Tibial artery (tissue), 4 donors: ENCODE measurements around the gene ATP1B2.
"Not testable (repeated sequence)": the region's sequence is repeated elsewhere in the genome, so short reads cannot be mapped to it uniquely, and the experiment has no call there.

Experiments used
- DNase-seq, 2 donors: peaks; one replicate each; pipeline ENCODE4 v3.0.0-alpha.2; 2019
- H3K27ac ChIP-seq, 2 donors: fragments of 200-600 bp; sonication (generic) in 1 of 2; 1 replicate in 1 of 2; 2 replicates in 1 of 2; pipeline ENCODE4 v1.5.1; 2018 to 2019; ENCODE audit warnings: mild to moderate bottlenecking in 1 of 2
- H3K27me3 ChIP-seq, 2 donors: fragments of 200-600 bp; sonication (generic) in 1 of 2; one replicate each; pipeline versions ENCODE4 v1.5.1 to v1.6.0; 2016 to 2019
- H3K36me3 ChIP-seq, 3 donors: fragments of 200-600 bp; sonication (generic) in 2 of 3; one replicate each; pipeline ENCODE4 v1.5.1; 2016 to 2019; ENCODE audit warnings: mild to moderate bottlenecking in 2 of 3
- H3K4me1 ChIP-seq, 4 donors: fragments of 200-600 bp; sonication (generic) in 2 of 4; 1 replicate in 3 of 4; 2 replicates in 1 of 4; pipeline ENCODE4 v1.5.1; 2016 to 2019
- H3K4me3 ChIP-seq, 2 donors: fragments of 200-600 bp; sonication (generic) in 1 of 2; 1 replicate in 1 of 2; 2 replicates in 1 of 2; pipeline ENCODE4 v1.5.1; 2018 to 2019; ENCODE audit warnings: mild to moderate bottlenecking in 2 of 2
- H3K9me3 ChIP-seq, 3 donors: fragments of 200-600 bp; sonication (generic) in 1 of 3; one replicate each; pipeline ENCODE4 v1.5.1; 2016 to 2019
- CTCF ChIP-seq, 2 experiments: fragments of 200-600 bp in 1 of 2; fragments of 450-650 bp in 1 of 2; IDR thresholded peaks; one replicate each; pipeline ENCODE4 v1.5.1; 2017 to 2019; ENCODE audit warnings: antibody characterized with exemption in 2 of 2, mild to moderate bottlenecking in 1 of 2, moderate library complexity in 1 of 2
- intact Hi-C: fragments of 100-400 bp; cut with DNase I; formaldehyde crosslinking; loops from one replicate; pipeline ENCODE4 v1.15.0; 2023; ENCODE audit warnings: low total_unique reads

The ATP1B2 gene

GRCh38 chr17:7623661-7624060 lies 27.1 kb upstream of the ATP1B2 start:
- Histone ChIP-seq H3K27ac (no peak overlapping the region), H3K9me3 (no peaks in the 10 kb centered on the region)
- intact Hi-C loops, result loop anchor here (10.0 kb wide), 1 partner anchor 59 kb away; the partner anchor contains the start of gene SENP3

GRCh38 chr17:7625749-7626148 lies 25.0 kb upstream of the ATP1B2 start:
- peaks cover 0 to 18% (median 9%) of the 10 kb centered on the region in 4 donors for H3K4me1 ChIP-seq
- H3K27me3 ChIP-seq, DNase-seq, H3K36me3 ChIP-seq, H3K27ac ChIP-seq, H3K4me3 ChIP-seq, H3K9me3 ChIP-seq: not testable (repeated sequence)
- intact Hi-C loops, result loop anchor here (5.0 to 10.0 kb wide), 2 partner anchors 61 to 62 kb away; partner anchors contain the start of genes SENP3, TP53 and WRAP53

More at GRCh38 chr17:7623661-7624060, 27.1 kb upstream of the ATP1B2 start:
- Histone ChIP-seq H3K4me1 (peaks cover 0 to 18% (median 9%) of the 10 kb centered on the region in 4 donors), H3K36me3 (peaks cover 0 to 5% (median 3%) of the 10 kb centered on the region in 3 donors), H3K27me3 (no peaks in the 10 kb centered on the region), H3K4me3 (no peak overlapping the region)
- no peak for TF ChIP-seq CTCF (IDR thresholded peaks at IDR 0.05)
- no peak for DNase-seq

GRCh38 chr17:7626307-7626706 lies 24.4 kb upstream of the ATP1B2 start:
- peaks cover 0 to 5% (median 3%) of the 10 kb centered on the region in 3 donors for H3K36me3 ChIP-seq
- no peak for TF ChIP-seq CTCF (IDR thresholded peaks at IDR 0.05)
- no peak overlapping the region for H3K4me3 ChIP-seq
- intact Hi-C loops, result loop anchor here (5.0 to 10.0 kb wide), 2 partner anchors 61 to 62 kb away; partner anchors contain the start of genes SENP3, TP53 and WRAP53
- H3K9me3 ChIP-seq, result no peaks in the 10 kb centered on the region
- DNase-seq, result peak; percentile 37 to 69
- peak overlapping the region in 1 of 2 donors; percentile 92 for H3K27ac ChIP-seq
- peaks cover 0 to 18% (median 9%) of the 10 kb centered on the region in 4 donors for H3K4me1 ChIP-seq
- H3K27me3 ChIP-seq, result no peaks in the 10 kb centered on the region

DNA sequence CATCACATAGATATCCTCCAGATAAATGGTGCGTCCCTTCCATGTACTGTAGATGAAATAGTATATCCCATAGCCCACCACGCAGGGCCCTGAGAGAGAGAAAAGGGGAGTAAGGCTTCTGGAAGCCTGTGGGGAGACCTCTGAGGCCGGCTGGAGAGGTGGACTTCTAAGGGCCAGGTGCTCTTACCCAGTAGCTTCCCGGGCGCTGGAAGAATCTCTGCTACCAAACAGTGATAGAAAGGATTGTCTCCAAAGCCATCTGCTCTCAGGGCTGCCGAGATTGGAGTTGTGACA lies 23.8 kb upstream of the ATP1B2 start:
- no peak for DNase-seq
- Histone ChIP-seq H3K27ac (peak overlapping the region; percentile 85 to 92), H3K27me3 (no peaks in the 10 kb centered on the region), H3K9me3 (no peaks in the 10 kb centered on the region), H3K4me3 (peak overlapping the region; percentile 67 to 69), H3K4me1 (peaks cover 0 to 18% (median 9%) of the 10 kb centered on the region in 4 donors), H3K36me3 (peaks cover 0 to 5% (median 3%) of the 10 kb centered on the region in 3 donors)
- intact Hi-C loops, result loop anchor here (5.0 to 10.0 kb wide), 2 partner anchors 60 to 62 kb away; partner anchors contain the start of genes SENP3, TP53 and WRAP53
- TF ChIP-seq CTCF (IDR thresholded peaks at IDR 0.05), result no peak

DNA sequence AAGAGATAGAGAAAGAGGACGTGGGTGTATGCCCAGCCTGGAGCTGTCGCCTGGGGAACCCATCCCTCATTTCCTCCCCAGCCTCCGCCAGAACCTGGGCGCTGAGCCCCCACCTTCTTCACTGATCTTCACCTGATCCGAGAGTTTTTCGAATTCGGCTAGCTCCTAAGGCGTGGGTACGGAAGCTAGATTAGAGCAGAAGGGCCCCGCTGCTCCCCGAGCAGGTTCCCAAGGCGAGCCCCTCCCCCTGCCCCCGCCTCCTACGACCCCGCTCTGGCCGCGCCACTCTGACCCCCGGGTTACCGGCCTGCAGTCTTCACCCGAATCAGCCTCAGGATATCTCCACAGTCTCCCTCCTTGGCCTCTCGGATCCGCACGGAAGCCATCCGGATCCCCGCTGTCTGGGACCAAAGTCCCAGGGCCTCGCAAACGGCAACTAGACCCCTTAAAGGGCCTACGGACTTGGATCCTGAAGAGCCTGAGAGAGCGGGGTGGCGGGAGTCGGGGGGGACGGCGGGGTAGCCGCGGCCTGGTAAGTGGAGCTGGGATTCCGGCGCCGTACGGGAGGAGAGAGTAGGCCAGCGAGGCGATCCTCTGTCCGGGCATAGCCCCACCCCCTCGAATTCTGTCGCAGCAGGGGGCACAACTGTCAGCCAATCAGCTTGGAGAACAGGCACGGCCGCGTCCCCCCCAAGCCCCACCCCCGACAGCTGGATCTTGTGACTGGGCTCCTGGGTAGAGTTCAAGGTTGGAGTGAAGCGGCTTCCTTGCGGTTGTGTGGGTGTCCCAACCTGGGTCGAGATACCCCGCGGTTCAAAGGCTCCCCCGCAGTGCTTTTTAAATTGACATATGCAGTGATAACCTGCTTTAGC lies 23.2 kb upstream of the ATP1B2 start, which contains the start of gene SAT2:
SAT2 (minus strand) TSS at position 572 of the 872 bp plus-strand sequence; CDS start at position 386, 186 bp downstream.
- no peaks in the 10 kb centered on the region for H3K27me3 ChIP-seq
- intact Hi-C loops, result loop anchor here (5.0 to 10.0 kb wide), 2 partner anchors 60 to 63 kb away; partner anchors contain the start of genes SENP3, TP53 and WRAP53
- H3K27ac ChIP-seq, result peak within 1 kb of the TSS; percentile 85 to 92
- no peak for TF ChIP-seq CTCF (IDR thresholded peaks at IDR 0.05)
- peak; percentile 96 to 98 for DNase-seq
- H3K9me3 ChIP-seq, result no peaks in the 10 kb centered on the region
- peak within 1 kb of the TSS; percentile 67 to 69 for H3K4me3 ChIP-seq
- peaks cover 0 to 5% (median 3%) of the 10 kb centered on the region in 3 donors for H3K36me3 ChIP-seq
- peaks cover 0 to 18% (median 9%) of the 10 kb centered on the region in 4 donors for H3K4me1 ChIP-seq
